Measurements from ENCODE around the gene INAFM2. TPM values are rescaled to one million over a fixed set of nuclear protein-coding genes. Genes with fewer than 3 reads are reported as not detected.

INAFM2 gene
- total RNA-seq, 4 donors from 2014 or later = 4.0 to 16.5 (median 8.1) TPM

DNA sequence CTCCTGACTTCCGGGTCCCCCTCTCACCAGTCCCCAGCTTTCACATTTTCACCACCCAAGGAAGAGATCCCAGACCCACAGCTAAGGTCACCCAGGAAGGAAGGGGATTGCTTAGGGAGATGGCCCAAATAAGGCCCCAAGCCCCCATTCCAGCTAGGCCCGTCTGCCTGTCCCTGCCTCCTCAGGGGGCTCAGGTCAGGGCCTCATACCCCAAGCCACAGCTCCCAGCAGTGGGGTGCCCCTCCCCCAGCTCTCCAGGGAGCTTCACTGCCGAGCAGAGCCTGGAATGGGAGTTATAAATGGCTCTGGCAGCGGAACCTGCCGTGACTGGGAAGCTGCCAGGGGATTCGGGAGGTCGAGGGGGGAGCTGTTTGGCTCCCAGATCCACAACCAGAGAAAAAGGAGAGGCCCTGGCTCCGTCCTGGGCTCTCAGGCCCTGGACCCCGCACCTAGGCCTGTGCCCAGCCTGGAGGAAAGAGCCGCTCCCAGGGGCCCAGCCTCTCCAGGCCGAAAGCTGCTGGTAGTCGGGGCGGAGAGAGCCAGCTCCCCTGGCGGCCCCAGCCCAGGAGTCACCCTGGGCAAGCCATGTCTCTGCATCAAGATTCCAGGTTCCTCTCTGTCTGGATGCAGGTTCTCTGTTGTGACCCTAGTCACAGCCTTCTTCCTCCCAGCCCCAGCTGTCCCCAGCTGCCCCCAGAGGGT is 16.7 kb downstream of the INAFM2 start:
- no peak for TF ChIP-seq CTCF (IDR thresholded peaks at IDR 0.05; ENCODE audit: low read depth)

DNA sequence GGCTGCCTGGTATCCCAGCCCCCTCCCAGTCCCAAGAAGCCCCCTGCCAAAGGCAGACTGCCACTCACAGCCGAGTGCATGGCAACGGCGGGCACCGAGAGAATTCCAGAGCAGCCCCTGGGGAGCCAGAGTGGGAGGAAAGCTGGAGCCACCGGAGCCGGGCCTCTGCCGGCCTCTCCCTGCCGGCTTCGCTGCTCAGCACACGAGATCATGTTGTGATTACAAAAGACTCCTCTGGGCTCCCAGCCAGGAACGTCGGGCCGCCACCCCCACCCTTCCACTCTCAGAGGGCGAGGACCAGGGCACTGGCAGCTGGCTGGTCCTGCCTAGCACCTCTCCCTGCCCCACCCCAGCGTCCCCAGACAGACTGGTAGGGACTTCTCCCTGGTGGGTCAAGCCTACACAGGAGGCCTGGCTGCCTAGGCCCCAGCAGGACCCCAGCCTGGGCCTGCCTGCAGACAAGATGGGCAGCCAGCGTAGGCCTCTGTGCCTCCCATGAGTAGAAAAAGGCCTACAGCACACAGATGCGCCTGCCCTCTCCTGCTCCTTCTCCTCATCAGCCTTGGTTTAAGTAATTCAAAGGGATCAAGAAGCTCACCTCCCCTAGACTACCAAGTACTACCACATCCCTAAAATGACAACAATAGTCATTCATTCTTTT is 17.4 kb downstream of the INAFM2 start, which contains the start of gene CCDC9B:
Gene CCDC9B (minus strand): TSS at position 200 of the 661 bp plus-strand sequence. CDS start 120 bp downstream, at position 80.
- no peak for TF ChIP-seq CTCF (IDR thresholded peaks at IDR 0.05; ENCODE audit: low read depth)

DNA sequence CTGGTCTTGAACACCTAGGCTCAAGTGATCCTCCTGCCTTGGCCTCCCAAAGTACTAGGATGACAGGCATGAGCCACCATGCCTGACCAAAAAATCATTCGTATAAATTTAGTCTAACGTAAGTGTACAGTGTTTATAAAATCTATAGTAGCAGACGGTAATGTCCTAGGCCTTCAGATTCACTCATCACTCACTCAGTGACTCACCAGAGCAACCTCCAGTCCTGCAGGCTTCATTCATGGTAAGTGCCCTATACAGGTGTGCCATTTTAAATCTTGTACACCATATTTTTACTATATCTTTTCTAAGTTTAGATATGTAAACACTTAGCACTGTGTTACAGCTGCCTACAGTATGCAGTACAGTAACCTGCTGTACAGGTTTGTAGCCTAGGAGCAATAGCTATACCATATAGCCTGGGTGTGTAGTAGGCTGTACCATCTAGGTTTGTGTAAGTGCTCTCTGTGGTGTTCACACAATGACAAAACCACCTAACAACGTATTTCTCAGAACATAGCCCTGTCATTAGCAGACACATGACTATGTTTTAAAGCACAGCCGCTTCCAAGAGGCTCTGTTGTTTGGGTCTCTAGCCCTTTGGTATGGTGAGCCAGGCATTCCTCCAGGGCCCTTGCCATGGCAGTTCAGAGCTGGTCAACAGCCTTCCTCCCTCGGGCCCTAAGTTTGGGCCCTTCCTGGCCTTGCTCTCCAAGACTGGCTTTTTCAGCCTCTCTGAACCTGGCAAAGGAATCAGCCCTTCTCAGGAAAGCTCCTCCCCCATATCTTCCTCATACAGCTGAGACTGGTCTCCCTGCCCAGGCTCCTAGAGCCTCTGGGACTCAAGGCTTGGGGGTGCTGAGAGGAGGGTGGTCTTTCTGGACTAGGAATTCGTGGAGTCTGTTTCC is 19.2 kb downstream of the INAFM2 start:
- no peak for TF ChIP-seq CTCF (IDR thresholded peaks at IDR 0.05; ENCODE audit: low read depth)

DNA sequence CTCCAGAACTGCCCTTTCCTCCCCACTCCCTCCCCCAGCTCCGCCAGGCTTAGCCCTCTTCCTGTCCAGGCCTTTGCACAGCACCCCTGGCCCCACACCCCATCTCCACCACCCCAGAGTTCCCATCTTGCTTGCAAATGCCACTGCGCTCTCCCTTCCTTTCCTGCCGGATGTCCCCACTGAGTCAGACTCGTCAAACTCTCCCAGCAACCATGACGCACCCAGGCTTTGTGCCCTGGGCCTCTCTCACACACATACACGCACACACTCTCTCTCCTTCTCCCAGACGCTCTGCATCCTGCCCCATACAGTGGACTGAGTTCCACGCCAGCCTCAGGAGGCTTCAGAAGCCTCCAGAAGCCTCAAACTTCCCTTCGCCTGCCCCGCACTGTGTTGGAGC is 20.0 kb downstream of the INAFM2 start:
- TF ChIP-seq CTCF (IDR thresholded peaks at IDR 0.05; ENCODE audit: low read depth) = no peak

DNA sequence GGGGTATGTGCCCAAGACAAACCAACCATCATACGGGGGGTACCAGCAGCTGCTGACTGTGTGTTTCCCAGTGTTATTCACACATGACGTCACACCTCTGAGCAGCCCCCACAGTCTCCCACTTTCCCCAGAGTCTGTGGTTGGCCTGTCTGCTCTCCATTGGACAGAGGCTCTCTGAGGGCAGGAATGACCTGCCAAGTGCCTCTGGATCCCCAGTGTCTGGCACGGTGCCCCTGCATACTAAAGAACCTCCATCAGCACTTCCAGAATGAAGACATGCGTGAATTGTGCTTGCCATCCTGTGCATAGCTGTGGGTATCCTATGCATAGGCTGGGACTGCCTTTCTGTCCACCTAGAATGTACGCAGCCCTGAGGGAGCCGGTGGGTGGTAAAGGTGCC is 20.7 kb downstream of the INAFM2 start:
- no peak for TF ChIP-seq CTCF (IDR thresholded peaks at IDR 0.05; ENCODE audit: low read depth)

- TF ChIP-seq CTCF (IDR thresholded peaks at IDR 0.05; ENCODE audit: low read depth) = no peak
These were observed 21.2 kb downstream of the INAFM2 start for GRCh38 chr15:40344631-40345120.

Measured in subcutaneous adipose tissue (tissue), 4 donors.